Nucleus accumbens (tissue), 56 donors: Measurements from ENCODE around the gene INTS6L.
"Not testable (repeated sequence)": the region's sequence is repeated elsewhere in the genome, so short reads cannot be mapped to it uniquely, and the experiment has no call there.

Source experiments
- DNase-seq, 56 donors: peaks; one replicate each; lab custom pipeline; 2025; lab: John Stamatoyannopoulos, UW

Gene INTS6L

DNA sequence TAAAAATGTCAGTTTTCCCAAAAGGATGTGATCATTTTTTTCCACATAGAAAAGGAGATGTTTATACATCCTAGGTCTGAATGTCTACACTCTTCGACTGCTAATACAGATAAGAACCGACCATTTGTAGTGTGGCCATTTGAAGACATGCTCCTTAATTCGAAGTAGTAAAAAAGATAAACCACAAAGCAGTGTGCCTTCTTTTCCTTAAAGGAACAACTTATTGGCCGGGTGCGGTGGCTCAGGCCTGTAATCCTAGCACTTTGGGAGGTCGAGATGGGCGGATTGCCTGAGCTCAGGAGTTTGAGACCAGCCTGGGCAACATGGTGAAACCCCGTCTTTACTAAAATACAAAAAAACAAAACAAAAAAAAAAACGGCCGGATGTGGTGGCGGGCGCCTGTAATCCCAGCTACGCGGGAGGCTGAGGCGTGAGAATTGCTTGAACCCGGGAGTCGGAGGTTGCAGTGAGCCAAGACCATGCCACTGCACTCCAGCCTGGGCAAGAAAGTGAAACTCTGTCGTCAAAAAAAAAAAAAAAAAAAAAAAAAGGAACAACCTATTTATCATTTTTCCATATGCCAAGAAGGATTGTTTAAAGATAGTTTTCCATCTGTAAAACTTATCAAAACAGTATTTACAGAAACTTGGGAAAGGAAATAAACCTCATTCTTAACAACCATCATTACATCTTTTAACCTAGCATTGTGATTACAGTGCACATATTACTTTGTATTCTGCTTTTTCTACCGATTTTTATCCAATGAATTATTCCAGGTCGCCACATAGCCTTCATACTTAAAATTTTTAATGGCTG lies 2.6 kb downstream of the INTS6L start:
- no peak for DNase-seq

- no peak for DNase-seq
Measured at GRCh38 chrX:135528254-135528653, 7.8 kb downstream of the INTS6L start.

DNA sequence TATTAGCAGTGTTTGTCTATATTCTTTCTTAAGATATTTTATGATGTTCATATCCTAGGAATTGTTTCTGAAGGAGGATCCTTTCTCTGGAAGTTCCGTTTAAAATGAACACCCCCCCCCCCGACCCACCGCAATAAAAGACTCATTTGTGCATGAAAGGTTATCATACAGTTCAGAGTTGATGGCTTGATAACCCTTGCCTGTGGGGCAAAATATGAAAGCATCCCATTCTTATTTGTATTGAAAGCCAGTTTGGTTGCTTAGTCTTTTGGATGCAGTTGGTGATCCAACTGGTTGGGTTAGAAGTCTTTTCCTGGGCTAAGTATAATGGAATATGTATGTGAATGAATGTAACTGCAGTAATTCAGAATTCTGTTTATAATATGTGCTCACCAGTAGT lies 8.3 kb downstream of the INTS6L start:
- no peak for DNase-seq

GRCh38 chrX:135530097-135530496 lies 9.6 kb downstream of the INTS6L start:
- DNase-seq = no peak

GRCh38 chrX:135531813-135532212 lies 11.4 kb downstream of the INTS6L start:
- DNase-seq = no peak

DNA sequence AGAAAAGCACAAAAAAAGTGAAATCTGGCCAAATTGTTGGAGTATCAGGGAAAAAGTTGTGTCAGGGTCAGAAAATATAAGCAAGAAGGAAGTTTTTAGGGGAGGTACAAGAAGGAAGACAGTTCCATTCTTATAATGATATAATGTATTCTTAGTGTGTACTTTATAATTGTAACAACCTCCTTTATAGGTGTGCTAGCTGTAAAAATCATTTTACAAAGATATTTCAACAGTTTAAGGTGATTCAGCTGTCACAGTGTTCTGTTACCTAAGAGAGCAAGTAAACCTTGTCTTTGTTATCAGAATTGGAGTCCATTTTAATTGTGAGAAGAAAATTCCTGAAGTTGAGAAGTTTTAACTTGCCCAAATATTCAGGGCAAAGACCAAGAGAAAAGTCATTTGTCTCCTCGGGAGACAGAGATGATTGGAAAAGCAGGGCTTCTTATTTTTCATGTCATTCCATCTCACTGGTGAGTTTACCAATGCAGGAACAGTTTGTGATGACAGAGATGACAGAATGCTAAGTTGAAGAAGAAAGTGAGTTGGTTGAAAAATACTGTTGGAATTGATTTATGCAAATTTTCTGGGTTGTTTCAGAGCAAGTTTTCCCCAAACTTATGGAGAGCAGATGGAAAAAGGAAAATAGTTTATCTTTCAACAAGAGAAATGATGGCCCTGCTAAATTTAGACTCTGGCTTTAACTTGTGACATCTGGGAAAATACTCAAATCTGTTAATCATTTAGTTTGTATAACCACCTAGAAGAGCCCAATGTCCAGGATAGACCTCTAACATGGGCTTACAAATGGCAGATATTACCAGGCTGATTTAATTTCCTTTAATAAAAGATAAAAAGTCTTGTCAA lies 14.8 kb downstream of the INTS6L start:
- DNase-seq = no peak

- DNase-seq = no peak
Measured at GRCh38 chrX:135536877-135537276, 16.4 kb downstream of the INTS6L start.

GRCh38 chrX:135541351-135541750 lies 20.9 kb downstream of the INTS6L start:
- no peak for DNase-seq

GRCh38 chrX:135543172-135543571 lies 22.7 kb downstream of the INTS6L start:
- no peak for DNase-seq

GRCh38 chrX:135543924-135544323 lies 23.5 kb downstream of the INTS6L start:
- no peak for DNase-seq

DNA sequence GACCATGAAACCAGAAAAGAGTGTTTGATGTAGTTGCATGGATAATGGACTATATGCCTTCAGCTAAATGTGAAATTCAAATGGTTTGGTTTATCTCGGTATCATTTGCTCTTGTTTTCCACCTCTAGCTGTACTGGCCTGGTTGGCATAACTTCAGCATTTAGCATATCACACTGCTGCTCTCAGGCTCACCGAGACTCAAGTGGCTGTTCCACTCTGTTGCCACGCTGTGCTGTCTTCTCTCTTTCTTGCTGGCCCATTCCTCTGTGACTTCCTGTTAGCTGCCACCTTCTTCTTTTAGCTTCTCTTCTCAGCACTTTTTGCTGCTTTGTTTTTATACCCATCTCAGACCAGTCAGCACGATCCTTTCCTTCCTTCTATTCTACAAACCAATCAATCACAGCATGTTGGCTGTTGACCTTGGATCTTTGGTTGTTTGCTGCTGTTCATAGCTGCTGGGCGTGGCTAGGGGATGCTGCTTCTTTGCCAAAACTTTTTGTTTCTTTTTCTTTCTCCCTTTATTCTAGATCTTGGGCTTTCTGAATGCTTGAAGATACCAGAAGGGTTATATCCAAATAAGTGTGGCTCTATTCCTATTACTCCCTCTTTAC lies 24.0 kb downstream of the INTS6L start:
- no peak for DNase-seq

- no peak for DNase-seq
Measured at GRCh38 chrX:135547767-135548166, 27.3 kb downstream of the INTS6L start.

DNA sequence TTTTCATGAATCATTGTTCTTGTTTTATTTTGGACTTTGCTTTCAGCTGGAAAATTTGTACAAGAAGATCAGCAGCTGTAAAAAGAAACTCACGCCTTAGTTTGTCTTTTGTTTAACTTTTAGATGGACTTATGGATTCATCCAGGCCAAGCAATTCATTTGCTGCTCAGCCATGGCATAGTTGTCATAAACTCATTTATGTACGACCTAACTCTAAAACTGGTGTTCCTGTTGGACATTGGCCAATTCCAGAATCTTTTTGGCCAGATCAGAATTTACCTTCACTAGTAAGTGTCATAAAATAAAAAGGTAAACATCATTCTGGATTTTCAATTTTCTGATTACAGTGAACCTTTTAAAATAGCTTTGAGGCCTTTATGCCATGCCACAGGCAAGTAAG lies 29.1 kb downstream of the INTS6L start:
- DNase-seq = no peak

DNA sequence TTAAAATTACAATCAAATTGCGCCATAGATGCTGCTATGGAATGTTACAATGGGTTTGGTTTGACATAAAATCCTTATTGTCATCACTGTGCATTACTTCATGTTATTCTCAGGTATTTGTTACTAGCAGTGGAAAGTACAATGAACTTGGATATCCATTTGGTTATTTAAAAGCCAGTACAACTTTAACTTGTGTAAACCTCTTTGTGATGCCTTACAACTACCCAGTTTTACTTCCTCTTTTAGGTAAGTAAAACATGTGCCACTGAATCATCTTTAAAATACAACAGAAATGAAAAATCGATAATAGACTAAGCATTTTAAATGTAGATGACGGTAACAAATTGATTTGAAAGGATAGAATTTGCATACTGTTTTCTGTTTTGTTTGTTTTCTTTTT lies 35.6 kb downstream of the INTS6L start:
- DNase-seq = no peak

DNA sequence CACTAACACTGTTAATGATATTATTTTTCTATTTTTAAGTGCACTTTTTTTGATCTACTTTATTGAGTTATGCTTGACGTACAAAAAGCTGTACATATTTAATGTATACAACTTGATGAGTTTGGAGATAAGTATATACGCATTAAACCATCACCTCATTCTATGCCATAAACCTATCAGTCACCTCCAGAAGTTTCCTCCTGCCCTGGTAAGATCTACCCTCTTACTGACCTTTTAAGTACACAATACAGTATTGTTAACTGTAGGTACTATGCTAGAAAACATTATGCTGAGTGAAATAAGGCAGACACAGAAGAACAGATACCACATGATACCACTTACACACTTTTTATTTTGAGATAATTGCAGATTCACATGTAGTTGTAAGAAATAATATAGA lies 36.9 kb downstream of the INTS6L start:
- DNase-seq = no peak

DNA sequence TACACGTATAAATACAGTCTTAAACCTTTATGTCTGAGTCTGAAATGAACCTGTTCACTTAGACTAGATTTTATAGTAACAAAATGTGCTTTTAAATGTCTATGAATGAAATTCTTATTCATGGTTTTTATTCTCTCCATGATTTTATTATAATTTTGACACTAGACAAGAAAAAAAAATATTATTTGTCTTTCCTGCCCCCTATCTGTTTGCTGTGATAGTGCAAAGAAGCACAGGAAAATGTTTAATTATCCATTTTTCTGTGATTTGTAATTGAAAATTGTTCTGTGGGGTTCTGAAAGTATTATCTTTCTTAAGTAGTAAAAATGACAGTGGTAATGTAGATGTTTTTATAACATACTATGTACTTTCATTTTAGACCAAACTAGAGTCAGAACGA lies 52.0 kb downstream of the INTS6L start:
- no peak for DNase-seq

DNA sequence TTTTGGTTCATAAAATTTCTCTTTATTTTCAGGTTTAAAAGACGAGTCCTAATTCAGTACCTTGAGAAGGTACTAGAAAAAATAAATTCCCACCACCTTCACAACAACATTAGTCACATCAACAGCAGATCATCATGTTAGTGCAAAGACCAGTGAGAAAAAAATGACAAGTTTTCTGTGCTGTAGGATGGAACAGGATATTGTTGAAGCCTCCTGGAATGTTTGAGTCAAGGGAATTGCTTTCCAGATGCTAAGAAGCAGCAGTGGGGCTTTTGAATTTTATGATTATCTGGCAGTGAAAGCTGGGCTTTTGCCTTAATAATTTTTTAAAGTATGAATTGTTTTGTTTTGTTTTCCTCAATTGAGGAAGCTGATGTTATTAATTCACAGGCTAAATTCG lies 61.0 kb downstream of the INTS6L start:
- no peak for DNase-seq

GRCh38 chrX:135585153-135585552 lies 64.7 kb downstream of the INTS6L start:
- DNase-seq = no peak

GRCh38 chrX:135591871-135592270 lies 71.4 kb downstream of the INTS6L start:
- DNase-seq = no peak

- not testable (repeated sequence) for DNase-seq
Measured at GRCh38 chrX:135594049-135594448, 73.6 kb downstream of the INTS6L start.

GRCh38 chrX:135594453-135594852 lies 74.0 kb downstream of the INTS6L start:
- DNase-seq = not testable (repeated sequence)
